Sigmoid colon (tissue), 4 donors: Measurements from ENCODE around the gene ENG.

ENCODE experiments used
- CTCF ChIP-seq, 4 experiments: fragments of 450-650 bp in 3 of 4; fragments of 200-600 bp in 1 of 4; IDR thresholded peaks; one replicate each; pipeline ENCODE4 v1.5.1; 2016 to 2019; ENCODE audit warnings: antibody characterized with exemption in 4 of 4, mild to moderate bottlenecking in 3 of 4, moderate library complexity in 2 of 4
- EP300 ChIP-seq, 4 donors: sonication (generic); formaldehyde crosslinking; IDR thresholded peaks; one replicate each; pipeline ENCODE4 v1.6.1; 2017; ENCODE audit warnings: antibody characterized with exemption in 4 of 4
- POLR2A ChIP-seq, 2 donors: fragments of 450-650 bp; IDR thresholded peaks; one replicate each; pipeline ENCODE4 v1.6.1; 2016; ENCODE audit warnings: antibody characterized with exemption in 2 of 2, mild to moderate bottlenecking in 2 of 2, moderate library complexity in 2 of 2

GRCh38 chr9:127837346-127837745 lies 17.1 kb downstream of the ENG start:
- TF ChIP-seq CTCF (IDR thresholded peaks at IDR 0.05) (no peak), POLR2A (IDR thresholded peaks at IDR 0.05) (no peak), EP300 (IDR thresholded peaks at IDR 0.05) (no peak)
